Smooth muscle cell (in vitro differentiated cells): ENCODE data around the gene SH3PXD2B. TPM values are rescaled to one million over a fixed set of nuclear protein-coding genes. Genes with fewer than 3 reads are reported as not detected.

Experiments used
- DNase-seq: peaks from one replicate; lab custom pipeline; 2025; ENCODE audit not compliant: unreplicated experiment; lab: John Stamatoyannopoulos, UW
- H2AFZ ChIP-seq: fragments of 200-600 bp; sonication (generic); 2 replicates; pipeline ENCODE4 v1.6.0; 2016; ENCODE audit warnings: antibody characterized with exemption, low read depth, mild to moderate bottlenecking
- H3F3A ChIP-seq: fragments of 200-600 bp; sonication (generic); 2 replicates; pipeline ENCODE4 v1.6.0; 2017; ENCODE audit warnings: antibody characterized with exemption, low read depth
- H3K27ac ChIP-seq: fragments of 200-600 bp; sonication (generic); 2 replicates; pipeline ENCODE4 v1.5.1; 2016; ENCODE audit warnings: low read depth, mild to moderate bottlenecking
- H3K27me3 ChIP-seq: fragments of 200-600 bp; sonication (generic); 2 replicates; pipeline ENCODE4 v1.6.1; 2016; ENCODE audit warnings: low read depth, mild to moderate bottlenecking
- H3K36me3 ChIP-seq: fragments of 200-600 bp; sonication (generic); 2 replicates; pipeline ENCODE4 v1.5.1; 2016; ENCODE audit warnings: low read depth
- H3K4me1 ChIP-seq: fragments of 200-600 bp; sonication (generic); 2 replicates; pipeline ENCODE4 v1.5.1; 2016; ENCODE audit warnings: low read depth
- H3K4me2 ChIP-seq: fragments of 200-600 bp; sonication (generic); 2 replicates; pipeline ENCODE4 v1.6.0; 2016; ENCODE audit warnings: mild to moderate bottlenecking
- H3K4me3 ChIP-seq: fragments of 200-600 bp; sonication (generic); 2 replicates; pipeline ENCODE4 v1.5.1; 2016; ENCODE audit warnings: mild to moderate bottlenecking
- H3K79me2 ChIP-seq: fragments of 200-600 bp; sonication (generic); 2 replicates; pipeline ENCODE4 v1.6.0; 2016; ENCODE audit warnings: low read depth, mild to moderate bottlenecking
- H3K9ac ChIP-seq: fragments of 200-600 bp; sonication (generic); 2 replicates; pipeline ENCODE4 v1.6.0; 2016; ENCODE audit warnings: low read depth
- H3K9me3 ChIP-seq: fragments of 200-600 bp; sonication (generic); replicated peaks from 2 replicates; pipeline ENCODE4 v1.5.1; 2016; ENCODE audit warnings: low read depth
- H4K20me1 ChIP-seq: fragments of 200-600 bp; sonication (generic); 2 replicates; pipeline ENCODE4 v1.6.0; 2016; ENCODE audit warnings: low read depth
- CTCF ChIP-seq: fragments of 200-600 bp; sonication (generic); IDR thresholded peaks from 2 replicates; pipeline ENCODE4 v1.5.1; 2017; ENCODE audit warnings: borderline replicate concordance, mild to moderate bottlenecking, antibody characterized with exemption; ENCODE audit not compliant: insufficient read depth, poor library complexity, severe bottlenecking
- WGBS: methylation state at CpG from one replicate; pipeline ENCODE4 v1.1.7; 2016; ENCODE audit warnings: low lambda C conversion rate; 5-methylcytosine and 5-hydroxymethylcytosine counted together
- polyA plus RNA-seq: library from polyadenylated mRNA; unstranded; fragments of >200 nt; fragmentation: Nextera tagmentation; extraction: Ambion mirVana; gene quantifications from 2 replicates; pipeline ENCODE4 v1.2.1, GENCODE V29; 2016
- total RNA-seq: library from RNA; depleted of rRNA; stranded (reverse); fragments of >200 nt; gene quantifications from 2 replicates; pipeline ENCODE4 v1.2.3, GENCODE V29; 2014

Gene SH3PXD2B
- total and polyA plus RNA-seq, 2 experiments from 2014 or later, result 36.5 to 39.4 TPM

GRCh38 chr5:172453206-172453985 lies 929 bp downstream of the SH3PXD2B start:
- Histone ChIP-seq H3K4me2 (peak overlapping the region; percentile 100), H3K27ac (peak overlapping the region; percentile 75), H3K4me3 (peak overlapping the region; percentile 98), H2AFZ (peak overlapping the region; percentile 68), H3K36me3 (no peaks in the 10 kb centered on the region), H3K27me3 (no peaks in the 10 kb centered on the region), H3K79me2 (peaks cover 40% of the 10 kb centered on the region), H3K9ac (peak overlapping the region; percentile 76), H3K9me3 (no peaks in the 10 kb centered on the region), H4K20me1 (peaks cover 39% of the 10 kb centered on the region), H3K4me1 (peaks cover 16% of the 10 kb centered on the region), H3F3A (peaks cover 30% of the 10 kb centered on the region)
- 1% methylated on average over 24 of the region's 24 CpGs for WGBS
- no peak for DNase-seq
- peak; percentile 38 for TF ChIP-seq CTCF

GRCh38 chr5:172452398-172453205 lies 1.7 kb downstream of the SH3PXD2B start:
- Histone ChIP-seq H3K79me2 (peaks cover 48% of the 10 kb centered on the region), H3K9me3 (no peaks in the 10 kb centered on the region), H3K4me3 (peak overlapping the region; percentile 98), H3K27ac (peak overlapping the region; percentile 75), H3K4me2 (peak overlapping the region; percentile 100), H3K4me1 (peaks cover 16% of the 10 kb centered on the region), H3F3A (peaks cover 30% of the 10 kb centered on the region), H2AFZ (peak overlapping the region; percentile 11), H3K36me3 (no peaks in the 10 kb centered on the region), H4K20me1 (peaks cover 47% of the 10 kb centered on the region), H3K27me3 (no peaks in the 10 kb centered on the region), H3K9ac (peak overlapping the region; percentile 76)
- DNase-seq, result no peak
- TF ChIP-seq CTCF, result no peak
- WGBS, result 24% methylated on average over 18 of the region's 18 CpGs

GRCh38 chr5:172451771-172452197 lies 2.5 kb downstream of the SH3PXD2B start:
- no peak for TF ChIP-seq CTCF
- peak overlapping the region; percentile 100 for H3K4me2 ChIP-seq
- no peak overlapping the region for H2AFZ ChIP-seq
- H3K4me1 ChIP-seq, result peaks cover 16% of the 10 kb centered on the region
- H3K36me3 ChIP-seq, result no peaks in the 10 kb centered on the region
- WGBS, result 39% methylated on average over 3 of the region's 3 CpGs
- peak overlapping the region; percentile 40 for H3K9ac ChIP-seq
- DNase-seq, result no peak
- peaks cover 56% of the 10 kb centered on the region for H3K79me2 ChIP-seq
- no peaks in the 10 kb centered on the region for H3K27me3 ChIP-seq
- H3K4me3 ChIP-seq, result no peak overlapping the region
- peak overlapping the region; percentile 75 for H3K27ac ChIP-seq
- H3K9me3 ChIP-seq, result no peaks in the 10 kb centered on the region
- H4K20me1 ChIP-seq, result peaks cover 55% of the 10 kb centered on the region
- H3F3A ChIP-seq, result peaks cover 25% of the 10 kb centered on the region
